Heart right ventricle (tissue), 12 donors: ENCODE results near the gene ABHD2. TPM values are rescaled to one million over a fixed set of nuclear protein-coding genes. Genes with fewer than 3 reads are reported as not detected.

Experiments
- polyA plus RNA-seq, 2 donors: library from polyadenylated mRNA; stranded (reverse); fragments of 200-250 nt; gene quantifications; one replicate each; pipeline ENCODE4 v1.2.3, GENCODE V29; 2013
- total RNA-seq, 10 donors: library from RNA; stranded (reverse); fragmentation: NEBNext Ultra II Directional in 3 of 10; extraction: Animal tissue kit (Norgen Biotek cat#: 25700) in 3 of 10; gene quantifications; one replicate each; pipeline versions ENCODE4 v1.2.1 to v1.2.4, GENCODE V29; 2021 to 2023
- donor health status: ischemic (EF 13 %, LVEDD 7.1; RV severe dilation, severe dysfunction).
- donor health status: healthy with polysubstance abuse.
- donor health status: DM: no; HTN: yes; CAD: no.
- donor health status: DM: no; HTN: no; CAD: no.
- donor health status: ischemic (EF 25% LVEDD 6.9; RV normal size, moderate dysfunction).
- donor health status: ischemic (EF 25% LVEDD 5.7; RV mildly dilated, moderate dysfunction).
- donor health status: healthy.
- donor health status: nonischemic (EF 11% LVEDD 7.7; RV severe dilation, severe dysfunction).
- donor health status: DM: yes; HTN: yes; CAD: no.
- donor health status: PGD.
- donor health status: ischemic (EF 29% LVEDD 5.4; RV normal size, mild dysfunction).
- donor health status: nonischemic (EF 23%, LVEDD 6.1; RV moderate dilation, normal function).

The ABHD2 gene
- total and polyA plus RNA-seq, 12 donors, result 9.1 to 201 (median 119) TPM

Other genes starting within 250 kb of the ABHD2 start
- 10 to 100 TPM in 1 of 10 donors, 1 to 10 TPM in 9; 1.2 to 25.8 (median 3.7) TPM for gene HAPLN3, start 192.9 kb upstream of the ABHD2 start, total RNA-seq
- gene HAPLN3, start 192.9 kb upstream of the ABHD2 start, polyA plus RNA-seq, result 1 to 10 TPM; 3.8 to 7.3 TPM
- gene MFGE8, start 175.1 kb upstream of the ABHD2 start, total RNA-seq, result 100 to 1,000 TPM; 359 to 690 (median 511) TPM
- gene MFGE8, start 175.1 kb upstream of the ABHD2 start, polyA plus RNA-seq, result 100 to 1,000 TPM; 414 to 528 TPM
- not detected for gene RLBP1, start 133.1 kb downstream of the ABHD2 start, total RNA-seq
- not detected for gene RLBP1, start 133.1 kb downstream of the ABHD2 start, polyA plus RNA-seq
- 1 to 10 TPM; 1.6 to 9.9 (median 2.7) TPM for gene FANCI, start 155.5 kb downstream of the ABHD2 start, total RNA-seq
- 1 to 10 TPM; 1.3 to 2.2 TPM for gene FANCI, start 155.5 kb downstream of the ABHD2 start, polyA plus RNA-seq
- gene POLG, start 246.4 kb downstream of the ABHD2 start, total RNA-seq, result 10 to 100 TPM; 31.1 to 52.5 (median 34.0) TPM
- 10 to 100 TPM; 33.9 to 45.1 TPM for gene POLG, start 246.4 kb downstream of the ABHD2 start, polyA plus RNA-seq